Activated T-helper 2 cell treated with anti-CD3 and anti-CD28 coated beads, Interferon-gamma antibody, Interleukin-2, Interleukin-4, amounts not matched to agents 10 μg/mL and 5 μg/mL and 100 μg/mL, durations not matched to agents 14 hours and 24 hours and 36 hours (primary cell): ENCODE results near the gene PERM1. TPM values are rescaled to one million over a fixed set of nuclear protein-coding genes. Genes with fewer than 3 reads are reported as not detected.
"Not testable (repeated sequence)": the region's sequence is repeated elsewhere in the genome, so short reads cannot be mapped to it uniquely, and the experiment has no call there.

Source experiments
- DNase-seq: peaks from one replicate; pipeline ENCODE4 v3.0.0; 2021; ENCODE audit warnings: low spot score
- H3K27ac Mint-ChIP-seq: one replicate; pipeline ENCODE4 v1.8.0; 2021; ENCODE audit warnings: mixed read lengths
- H3K27me3 Mint-ChIP-seq: one replicate; pipeline ENCODE4 v1.8.0; 2021; ENCODE audit warnings: low read depth, mixed read lengths
- H3K36me3 Mint-ChIP-seq: one replicate; pipeline ENCODE4 v1.8.0; 2021; ENCODE audit warnings: low read depth, mixed read lengths
- H3K4me1 Mint-ChIP-seq: one replicate; pipeline ENCODE4 v1.8.0; 2021; ENCODE audit warnings: low read depth, mixed read lengths
- H3K4me3 Mint-ChIP-seq: one replicate; pipeline ENCODE4 v1.8.0; 2021; ENCODE audit warnings: low read depth, mild to moderate bottlenecking, moderate library complexity, mixed read lengths
- H3K9me3 Mint-ChIP-seq: one replicate; pipeline ENCODE4 v1.8.0; 2021; ENCODE audit warnings: mixed read lengths
- intact Hi-C: fragments of 100-400 bp; cut with micrococcal nuclease; formaldehyde crosslinking; loops from one replicate; pipeline ENCODE4 v1.15.1; 2023
- total RNA-seq: library from RNA; stranded (reverse); gene quantifications from 2 replicates; pipeline ENCODE4 v1.2.3, GENCODE V29; 2022

Gene PERM1
- total RNA-seq, 1 donor from 2014 or later, result not detected

- H3K9me3 Mint-ChIP-seq, H3K4me3 Mint-ChIP-seq, H3K27ac Mint-ChIP-seq, intact Hi-C loops, H3K4me1 Mint-ChIP-seq, DNase-seq, H3K27me3 Mint-ChIP-seq: not testable (repeated sequence)
- peaks cover 63% of the 10 kb centered on the region for H3K36me3 Mint-ChIP-seq
Measured at GRCh38 chr1:946811-947210, 35.1 kb downstream of the PERM1 start.

GRCh38 chr1:945688-946556 is 36.0 kb downstream of the PERM1 start:
- no peaks in the 10 kb centered on the region for H3K9me3 Mint-ChIP-seq
- intact Hi-C loops, result no loop called here
- H3K4me1 Mint-ChIP-seq, result peaks cover 3% of the 10 kb centered on the region
- H3K36me3 Mint-ChIP-seq, result peaks cover 56% of the 10 kb centered on the region
- no peak for DNase-seq
- peaks cover 7% of the 10 kb centered on the region for H3K27me3 Mint-ChIP-seq
- H3K27ac Mint-ChIP-seq, result no peak overlapping the region
- no peak overlapping the region for H3K4me3 Mint-ChIP-seq

GRCh38 chr1:944341-945325 is 37.3 kb downstream of the PERM1 start:
- peaks cover 45% of the 10 kb centered on the region for H3K36me3 Mint-ChIP-seq
- peaks cover 11% of the 10 kb centered on the region for H3K27me3 Mint-ChIP-seq
- peaks cover 3% of the 10 kb centered on the region for H3K4me1 Mint-ChIP-seq
- H3K27ac Mint-ChIP-seq, result no peak overlapping the region
- no peak overlapping the region for H3K4me3 Mint-ChIP-seq
- H3K9me3 Mint-ChIP-seq, result no peaks in the 10 kb centered on the region
- intact Hi-C loops, result no loop called here
- no peak for DNase-seq

GRCh38 chr1:943545-944340 is 38.1 kb downstream of the PERM1 start:
- no peak overlapping the region for H3K27ac Mint-ChIP-seq
- no peak for DNase-seq
- intact Hi-C loops, result no loop called here
- H3K4me3 Mint-ChIP-seq, result no peak overlapping the region
- peaks cover 36% of the 10 kb centered on the region for H3K36me3 Mint-ChIP-seq
- no peaks in the 10 kb centered on the region for H3K9me3 Mint-ChIP-seq
- H3K27me3 Mint-ChIP-seq, result peaks cover 16% of the 10 kb centered on the region
- H3K4me1 Mint-ChIP-seq, result peaks cover 3% of the 10 kb centered on the region

- DNase-seq, result no peak
- Mint-ChIP-seq H3K36me3 (peaks cover 30% of the 10 kb centered on the region), H3K4me3 (no peak overlapping the region), H3K27me3 (peaks cover 23% of the 10 kb centered on the region), H3K27ac (no peak overlapping the region), H3K9me3 (no peaks in the 10 kb centered on the region), H3K4me1 (peaks cover 3% of the 10 kb centered on the region)
- intact Hi-C loops, result no loop called here
Measured at GRCh38 chr1:942864-943533, 38.9 kb downstream of the PERM1 start.

GRCh38 chr1:942411-942821 is 39.5 kb downstream of the PERM1 start:
- peaks cover 3% of the 10 kb centered on the region for H3K4me1 Mint-ChIP-seq
- H3K9me3 Mint-ChIP-seq, result no peaks in the 10 kb centered on the region
- no peak for DNase-seq
- H3K36me3 Mint-ChIP-seq, result peaks cover 30% of the 10 kb centered on the region
- H3K27ac Mint-ChIP-seq, result no peak overlapping the region
- intact Hi-C loops, result no loop called here
- H3K27me3 Mint-ChIP-seq, result peaks cover 27% of the 10 kb centered on the region
- H3K4me3 Mint-ChIP-seq, result no peak overlapping the region

GRCh38 chr1:941588-942383 is 40.1 kb downstream of the PERM1 start:
- no peaks in the 10 kb centered on the region for H3K9me3 Mint-ChIP-seq
- no peak for DNase-seq
- peaks cover 28% of the 10 kb centered on the region for H3K27me3 Mint-ChIP-seq
- peaks cover 24% of the 10 kb centered on the region for H3K36me3 Mint-ChIP-seq
- H3K27ac Mint-ChIP-seq, result no peak overlapping the region
- peaks cover 3% of the 10 kb centered on the region for H3K4me1 Mint-ChIP-seq
- intact Hi-C loops, result loop anchor here (2.0 kb wide), 2 partner anchors 17 to 37 kb away; partner anchors contain the start of gene NOC2L
- H3K4me3 Mint-ChIP-seq, result no peak overlapping the region

- Mint-ChIP-seq H3K27ac (no peak overlapping the region), H3K4me1 (peaks cover 3% of the 10 kb centered on the region), H3K36me3 (peaks cover 23% of the 10 kb centered on the region), H3K27me3 (peaks cover 30% of the 10 kb centered on the region), H3K9me3 (no peaks in the 10 kb centered on the region), H3K4me3 (peak overlapping the region; percentile 30)
- no peak for DNase-seq
- intact Hi-C loops, result loop anchor here (2.0 kb wide), 2 partner anchors 18 to 36 kb away; partner anchors contain the start of gene NOC2L
Measured at GRCh38 chr1:941015-941587, 40.8 kb downstream of the PERM1 start.

- H3K36me3 Mint-ChIP-seq, result peaks cover 16% of the 10 kb centered on the region
- H3K4me3 Mint-ChIP-seq, result no peak overlapping the region
- H3K9me3 Mint-ChIP-seq, result no peaks in the 10 kb centered on the region
- H3K27me3 Mint-ChIP-seq, result peaks cover 34% of the 10 kb centered on the region
- H3K4me1 Mint-ChIP-seq, result peaks cover 3% of the 10 kb centered on the region
- intact Hi-C loops, result loop anchor here (2.0 kb wide), 2 partner anchors 18 to 36 kb away; partner anchors contain the start of gene NOC2L
- DNase-seq, result no peak
- H3K27ac Mint-ChIP-seq, result no peak overlapping the region
Measured at GRCh38 chr1:940107-941014, 41.5 kb downstream of the PERM1 start.

GRCh38 chr1:939511-940106 is 42.3 kb downstream of the PERM1 start:
- peaks cover 39% of the 10 kb centered on the region for H3K27me3 Mint-ChIP-seq
- no peak overlapping the region for H3K4me3 Mint-ChIP-seq
- peaks cover 3% of the 10 kb centered on the region for H3K4me1 Mint-ChIP-seq
- no peak overlapping the region for H3K27ac Mint-ChIP-seq
- no peak for DNase-seq
- peaks cover 8% of the 10 kb centered on the region for H3K36me3 Mint-ChIP-seq
- intact Hi-C loops, result loop anchor here (2.0 kb wide), 2 partner anchors 19 to 35 kb away; partner anchors contain the start of gene NOC2L
- no peaks in the 10 kb centered on the region for H3K9me3 Mint-ChIP-seq
